Esophagus muscularis mucosa (tissue), 3 donors: ENCODE measurements around the gene COX14.

Experiments
- POLR2AphosphoS5 ChIP-seq, 2 donors: sonication (generic); formaldehyde crosslinking; IDR thresholded peaks; one replicate each; pipeline ENCODE4 v1.6.1; 2017; ENCODE audit warnings: antibody characterized with exemption in 2 of 2
- TF ChIP-seq, protein P1 (sequence below), 3 experiments: fragments of 200-600 bp in 2 of 3; fragments of 450-650 bp in 1 of 3; sonication (generic) in 2 of 3; IDR thresholded peaks; one replicate each; pipeline ENCODE4 v1.5.1; 2017 to 2019; ENCODE audit warnings: antibody characterized with exemption in 3 of 3, mild to moderate bottlenecking in 2 of 3, moderate library complexity in 1 of 3

DNA sequence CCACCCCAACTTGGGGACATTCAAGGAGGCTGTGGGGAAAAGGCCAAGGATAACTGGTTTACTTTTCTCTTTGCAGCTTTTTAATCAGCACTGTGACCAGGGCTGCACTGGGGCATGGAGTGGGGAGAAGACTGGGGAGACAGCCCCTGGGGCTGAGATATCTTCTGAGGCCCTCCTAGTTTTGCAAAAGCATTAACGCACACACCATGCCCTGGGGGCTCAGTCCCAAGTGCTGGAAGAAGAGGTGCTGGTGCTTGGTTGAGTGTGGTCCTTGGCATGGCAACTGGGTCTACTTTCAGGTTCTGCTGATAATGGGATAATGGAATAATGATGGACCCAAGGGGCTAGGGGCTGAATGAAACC is 36.2 kb upstream of the COX14 start:
- TF ChIP-seq, protein P1, sequence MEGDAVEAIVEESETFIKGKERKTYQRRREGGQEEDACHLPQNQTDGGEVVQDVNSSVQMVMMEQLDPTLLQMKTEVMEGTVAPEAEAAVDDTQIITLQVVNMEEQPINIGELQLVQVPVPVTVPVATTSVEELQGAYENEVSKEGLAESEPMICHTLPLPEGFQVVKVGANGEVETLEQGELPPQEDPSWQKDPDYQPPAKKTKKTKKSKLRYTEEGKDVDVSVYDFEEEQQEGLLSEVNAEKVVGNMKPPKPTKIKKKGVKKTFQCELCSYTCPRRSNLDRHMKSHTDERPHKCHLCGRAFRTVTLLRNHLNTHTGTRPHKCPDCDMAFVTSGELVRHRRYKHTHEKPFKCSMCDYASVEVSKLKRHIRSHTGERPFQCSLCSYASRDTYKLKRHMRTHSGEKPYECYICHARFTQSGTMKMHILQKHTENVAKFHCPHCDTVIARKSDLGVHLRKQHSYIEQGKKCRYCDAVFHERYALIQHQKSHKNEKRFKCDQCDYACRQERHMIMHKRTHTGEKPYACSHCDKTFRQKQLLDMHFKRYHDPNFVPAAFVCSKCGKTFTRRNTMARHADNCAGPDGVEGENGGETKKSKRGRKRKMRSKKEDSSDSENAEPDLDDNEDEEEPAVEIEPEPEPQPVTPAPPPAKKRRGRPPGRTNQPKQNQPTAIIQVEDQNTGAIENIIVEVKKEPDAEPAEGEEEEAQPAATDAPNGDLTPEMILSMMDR (IDR thresholded peaks at IDR 0.05), result no peak
- TF ChIP-seq POLR2AphosphoS5 (IDR thresholded peaks at IDR 0.05), result no peak
